Measurements from ENCODE around the gene PRLR.

Gene PRLR

DNA sequence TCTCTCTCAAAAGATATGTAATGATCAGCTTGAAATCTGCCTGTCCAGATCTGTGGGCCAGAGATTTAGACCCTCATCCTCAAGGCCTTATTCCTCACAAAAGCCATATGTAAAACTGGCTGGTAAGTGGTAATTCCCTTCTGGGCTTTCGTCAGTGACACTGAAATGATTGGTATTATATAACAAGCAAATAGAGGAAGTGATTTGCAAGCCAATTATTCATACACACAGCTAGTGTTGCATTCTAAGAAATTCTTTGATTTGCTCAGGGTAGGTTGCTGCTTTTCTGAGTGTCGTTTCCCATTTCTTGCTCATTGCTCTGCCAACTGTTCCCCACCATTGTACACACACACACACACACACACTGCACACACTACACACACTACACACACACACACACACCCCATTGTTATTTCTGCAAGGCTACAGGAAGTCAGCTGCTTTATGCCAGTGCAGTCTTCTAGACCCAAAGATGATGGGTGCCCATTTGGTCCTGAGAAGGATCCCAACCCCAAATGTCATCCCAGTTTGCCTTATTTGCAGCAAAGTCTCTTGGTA lies 76.8 kb downstream of the PRLR start:
- Histone ChIP-seq H3K4me3 (no peak overlapping the region), H3K27me3 (ENCODE audit: low read depth) (no peaks in the 10 kb centered on the region), H3K36me3 (replicated peaks) (no peaks in the 10 kb centered on the region), H3K9me3 (no peaks in the 10 kb centered on the region), H3K4me1 (no peaks in the 10 kb centered on the region)
- DNase-seq (ENCODE audit: low spot score in 2 of 2), result no peak
- in situ Hi-C loops (cut with MboI; ENCODE audit: low sequenced_read_pairs), result no loop called here

DNA sequence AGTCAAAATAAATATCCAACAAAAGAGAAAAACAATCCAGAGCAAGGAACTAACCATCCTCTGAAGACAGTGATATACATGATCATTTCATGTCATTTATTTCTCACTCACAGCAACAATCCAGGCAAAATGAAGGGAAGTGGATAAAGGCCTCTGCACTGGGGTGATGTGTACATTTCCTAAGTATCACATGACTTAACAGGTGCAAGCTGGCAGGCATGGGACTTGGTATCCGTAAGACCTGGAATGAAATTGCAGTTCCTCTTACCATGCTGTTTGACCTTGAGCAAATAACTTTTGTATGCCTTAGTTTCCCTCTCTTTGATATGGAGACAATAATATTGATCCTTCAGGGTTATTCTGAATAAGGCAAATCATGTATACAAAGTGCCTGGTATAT lies 77.6 kb downstream of the PRLR start:
- no peaks in the 10 kb centered on the region for H3K4me1 ChIP-seq
- no peak overlapping the region for H3K4me3 ChIP-seq
- no peaks in the 10 kb centered on the region for H3K27me3 ChIP-seq (ENCODE audit: low read depth)
- no peaks in the 10 kb centered on the region for H3K9me3 ChIP-seq
- in situ Hi-C loops (cut with MboI; ENCODE audit: low sequenced_read_pairs), result no loop called here
- no peaks in the 10 kb centered on the region for H3K36me3 ChIP-seq (replicated peaks)
- DNase-seq (ENCODE audit: low spot score in 2 of 2), result no peak

DNA sequence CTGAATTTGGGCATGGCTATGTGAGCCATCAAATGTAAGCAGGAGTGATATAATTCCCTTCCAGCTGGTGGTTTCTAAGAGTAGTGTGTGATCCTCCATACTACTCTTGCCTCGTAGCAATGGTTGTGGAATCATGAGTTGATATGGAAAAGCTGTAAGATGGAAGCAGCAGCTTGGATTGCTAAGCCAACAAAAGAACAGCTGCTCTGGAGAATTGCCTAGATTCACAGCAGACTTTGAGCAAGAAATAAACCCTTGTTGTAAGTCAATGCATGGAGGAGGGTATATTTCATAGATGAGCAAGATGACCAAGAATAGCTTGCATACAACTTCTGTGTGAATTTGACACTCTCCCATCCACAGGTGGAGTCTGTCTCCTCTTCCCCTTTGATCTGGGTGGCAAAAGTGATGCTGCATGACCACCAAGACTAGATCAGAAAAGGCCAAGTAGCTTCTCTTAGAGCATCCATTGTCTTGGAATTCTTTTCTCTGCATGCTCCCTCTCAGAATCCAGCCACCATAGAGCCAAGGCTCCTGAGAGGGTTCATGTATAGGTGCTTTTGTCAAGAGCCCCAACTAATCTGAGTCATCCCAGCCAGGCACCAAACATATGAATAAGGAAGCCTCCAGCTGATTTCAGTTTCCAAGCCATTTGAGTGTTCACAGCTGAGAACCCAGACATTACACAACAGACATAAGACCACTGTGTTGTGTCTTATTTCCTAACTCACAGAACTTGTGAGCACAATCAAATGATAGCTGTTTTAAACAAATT lies 79.0 kb downstream of the PRLR start:
- DNase-seq (ENCODE audit: low spot score in 2 of 2), result no peak
- H3K36me3 ChIP-seq (replicated peaks), result no peaks in the 10 kb centered on the region
- no peak overlapping the region for H3K4me3 ChIP-seq
- H3K9me3 ChIP-seq, result no peaks in the 10 kb centered on the region
- no peaks in the 10 kb centered on the region for H3K27me3 ChIP-seq (ENCODE audit: low read depth)
- in situ Hi-C loops (cut with MboI; ENCODE audit: low sequenced_read_pairs), result no loop called here
- peaks cover under 1% of the 10 kb centered on the region; the same call in 1 of the 2 replicates for H3K4me1 ChIP-seq

DNA sequence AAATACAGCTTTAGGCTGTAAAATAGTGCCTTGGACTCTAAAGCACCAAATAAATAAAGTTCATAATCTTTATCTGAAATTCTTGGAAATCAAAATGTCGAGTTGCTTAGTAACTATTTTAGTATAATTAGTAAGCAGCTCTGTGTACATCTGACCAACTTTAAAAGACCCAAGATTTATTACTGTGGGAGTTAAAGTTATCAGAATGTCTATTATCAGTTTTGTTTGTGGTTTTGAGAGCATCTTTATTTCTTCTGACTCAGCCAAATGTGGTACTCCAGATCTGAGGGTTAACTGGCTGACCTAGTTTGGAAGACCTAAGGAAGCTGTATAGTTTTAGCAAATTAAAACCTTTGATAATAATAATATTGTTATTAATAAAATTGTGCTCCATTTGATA lies 81.2 kb downstream of the PRLR start:
- Histone ChIP-seq H3K9me3 (no peaks in the 10 kb centered on the region), H3K27me3 (ENCODE audit: low read depth) (no peaks in the 10 kb centered on the region), H3K4me3 (no peak overlapping the region), H3K4me1 (peaks cover 7% of the 10 kb centered on the region), H3K36me3 (replicated peaks) (no peaks in the 10 kb centered on the region)
- DNase-seq (ENCODE audit: low spot score in 2 of 2), result no peak
- in situ Hi-C loops (cut with MboI; ENCODE audit: low sequenced_read_pairs), result no loop called here

DNA sequence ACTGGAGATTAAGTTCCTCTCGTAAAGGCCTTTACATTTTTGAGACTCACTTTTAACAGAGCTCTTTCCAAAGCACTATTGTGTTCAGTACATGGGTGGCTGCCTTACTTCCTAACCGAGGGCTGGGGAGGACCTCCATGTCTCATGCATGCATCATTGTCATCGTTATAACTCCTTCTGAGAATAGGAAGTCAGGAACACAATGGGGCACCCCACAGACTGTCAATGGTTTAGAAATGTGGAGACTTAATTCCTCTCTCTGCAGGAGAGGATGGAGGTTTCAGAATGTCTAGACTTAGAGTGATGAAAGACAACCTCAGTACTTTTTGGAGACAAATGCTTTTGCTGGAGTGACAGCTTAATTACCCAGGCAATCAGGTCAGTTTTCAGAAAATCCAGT lies 83.9 kb downstream of the PRLR start:
- in situ Hi-C loops (cut with MboI; ENCODE audit: low sequenced_read_pairs), result no loop called here

DNA sequence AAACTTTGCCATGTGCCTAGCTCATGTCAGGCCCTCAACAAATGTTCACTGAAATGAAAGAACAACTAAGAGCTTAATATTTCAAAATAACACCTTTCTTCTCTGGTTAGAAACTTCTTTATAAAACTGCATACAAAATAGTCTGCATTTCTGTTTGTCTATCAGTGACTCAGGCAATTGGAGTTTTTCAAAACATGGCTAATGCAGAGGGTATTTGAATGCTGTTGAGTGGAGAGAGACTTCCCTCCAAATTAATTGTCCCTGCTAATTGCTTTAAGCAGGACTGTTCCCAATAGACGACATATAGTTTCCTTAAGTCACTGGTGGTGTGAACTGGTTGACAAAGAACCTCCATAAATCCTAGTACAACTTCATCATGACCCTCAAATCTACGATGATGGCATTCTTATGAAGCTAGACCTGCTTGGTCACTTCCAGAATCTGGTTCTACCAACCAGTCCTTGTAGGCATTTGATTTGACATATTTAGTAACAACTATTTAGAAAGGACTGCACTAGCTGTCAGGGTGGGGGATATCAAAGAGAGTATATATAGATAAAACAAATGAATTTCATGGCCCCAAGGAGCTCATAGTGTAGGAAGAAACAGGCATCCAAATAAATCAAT lies 84.5 kb downstream of the PRLR start:
- H3K27me3 ChIP-seq (ENCODE audit: low read depth), result no peaks in the 10 kb centered on the region
- no peak for DNase-seq (ENCODE audit: low spot score in 2 of 2)
- no peak overlapping the region for H3K4me3 ChIP-seq
- no peaks in the 10 kb centered on the region for H3K9me3 ChIP-seq
- peaks cover 7% of the 10 kb centered on the region for H3K4me1 ChIP-seq
- in situ Hi-C loops (cut with MboI; ENCODE audit: low sequenced_read_pairs), result no loop called here
- H3K36me3 ChIP-seq (replicated peaks), result no peaks in the 10 kb centered on the region

More for the DNA sequence above, 83.9 kb downstream of the PRLR start:
- Histone ChIP-seq H3K9me3 (no peaks in the 10 kb centered on the region), H3K36me3 (replicated peaks) (no peaks in the 10 kb centered on the region), H3K4me3 (no peak overlapping the region), H3K27me3 (ENCODE audit: low read depth) (no peaks in the 10 kb centered on the region), H3K4me1 (peaks cover 7% of the 10 kb centered on the region)
- peak; percentile 15 to 30 for DNase-seq (ENCODE audit: low spot score in 2 of 2)

DNA sequence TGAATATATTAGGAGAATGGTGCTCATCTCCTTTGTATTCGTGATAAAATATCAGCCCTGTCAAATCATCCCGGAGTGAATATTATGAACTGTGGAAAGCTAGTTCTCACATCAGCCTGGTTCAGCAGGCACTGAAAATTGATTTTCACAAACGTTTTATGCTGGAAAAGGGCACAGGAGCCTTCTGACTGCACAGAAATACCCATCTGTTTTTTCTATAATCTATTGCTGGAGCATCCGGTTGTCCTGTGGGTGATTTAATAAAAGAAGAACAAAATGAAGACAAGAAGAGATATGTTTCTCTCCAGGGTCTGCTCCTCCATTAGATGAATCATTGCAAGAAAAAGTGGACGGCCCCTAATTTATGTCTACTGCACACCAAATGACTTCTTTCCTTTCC lies 85.3 kb downstream of the PRLR start:
- Histone ChIP-seq H3K36me3 (replicated peaks) (no peaks in the 10 kb centered on the region), H3K4me3 (no peak overlapping the region), H3K27me3 (ENCODE audit: low read depth) (no peaks in the 10 kb centered on the region), H3K9me3 (no peaks in the 10 kb centered on the region), H3K4me1 (peaks cover 7% of the 10 kb centered on the region)
- in situ Hi-C loops (cut with MboI; ENCODE audit: low sequenced_read_pairs), result no loop called here
- DNase-seq (ENCODE audit: low spot score in 2 of 2), result no peak

DNA sequence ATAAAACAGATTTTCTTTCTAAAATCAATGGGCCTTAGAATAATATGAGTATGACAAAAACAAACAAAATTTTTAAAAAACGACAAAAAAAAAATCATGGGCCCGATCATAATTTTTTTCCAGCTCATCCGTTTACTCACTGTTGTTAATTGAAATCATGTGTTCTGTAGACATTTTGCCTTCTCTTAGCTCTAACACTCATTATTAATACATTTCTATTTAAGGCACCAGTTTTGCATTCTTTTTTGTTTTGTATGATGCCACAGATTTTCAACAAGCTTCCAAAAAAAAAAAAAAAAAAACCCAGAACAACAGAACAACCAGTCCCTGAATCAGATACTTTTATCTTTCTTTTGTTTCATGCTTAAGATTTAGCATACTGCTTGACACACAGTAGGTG lies 86.4 kb downstream of the PRLR start:
- in situ Hi-C loops (cut with MboI; ENCODE audit: low sequenced_read_pairs), result no loop called here
- H3K36me3 ChIP-seq (replicated peaks), result no peaks in the 10 kb centered on the region
- DNase-seq (ENCODE audit: low spot score in 2 of 2), result no peak
- peaks cover 7% of the 10 kb centered on the region for H3K4me1 ChIP-seq
- H3K9me3 ChIP-seq, result no peaks in the 10 kb centered on the region
- no peaks in the 10 kb centered on the region for H3K27me3 ChIP-seq (ENCODE audit: low read depth)
- no peak overlapping the region for H3K4me3 ChIP-seq

DNA sequence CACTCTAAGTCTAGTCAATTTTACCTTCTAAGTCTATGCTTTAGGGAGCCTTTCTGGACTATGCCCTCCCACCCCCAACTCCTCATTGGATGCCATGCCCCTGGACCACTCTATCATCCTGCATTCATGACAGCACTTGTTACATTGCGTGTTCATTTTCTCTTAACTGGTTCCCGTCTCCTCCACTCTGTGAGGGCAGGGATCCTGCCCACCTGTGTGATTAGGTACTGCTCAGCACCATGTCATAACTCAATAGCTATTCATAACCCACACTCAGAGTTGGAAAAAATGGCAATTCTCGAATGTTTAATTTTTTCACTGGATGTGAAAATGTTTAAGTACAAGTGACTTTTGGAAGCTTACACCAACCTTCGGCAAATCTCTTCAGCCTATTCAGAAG lies 88.5 kb downstream of the PRLR start:
- in situ Hi-C loops (cut with MboI; ENCODE audit: low sequenced_read_pairs), result no loop called here
- Histone ChIP-seq H3K4me3 (no peak overlapping the region), H3K27me3 (ENCODE audit: low read depth) (no peaks in the 10 kb centered on the region), H3K36me3 (replicated peaks) (no peaks in the 10 kb centered on the region), H3K9me3 (no peaks in the 10 kb centered on the region), H3K4me1 (peaks cover 7% of the 10 kb centered on the region)
- no peak for DNase-seq (ENCODE audit: low spot score in 2 of 2)

DNA sequence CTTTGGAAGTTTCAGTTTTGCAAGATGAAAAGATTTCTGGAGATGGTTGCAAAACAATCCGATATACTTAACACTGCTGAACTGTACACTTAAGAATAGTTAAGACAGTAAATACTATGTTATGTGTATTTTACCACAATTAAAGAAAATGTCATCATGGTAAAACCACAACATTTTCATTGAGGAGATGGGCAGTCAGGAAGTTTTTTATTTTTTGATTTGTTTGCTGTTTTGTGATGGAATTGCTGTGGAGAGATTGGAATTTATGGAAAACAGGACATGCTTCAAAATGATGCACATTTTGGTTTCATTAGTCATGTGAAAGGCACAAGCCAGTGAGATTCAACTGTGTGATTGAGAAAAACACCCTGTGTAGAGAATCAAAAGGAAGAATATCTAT lies 92.1 kb downstream of the PRLR start:
- Histone ChIP-seq H3K9me3 (no peaks in the 10 kb centered on the region), H3K27me3 (ENCODE audit: low read depth) (no peaks in the 10 kb centered on the region), H3K4me3 (no peak overlapping the region), H3K4me1 (no peaks in the 10 kb centered on the region), H3K36me3 (replicated peaks) (no peaks in the 10 kb centered on the region)
- no peak for DNase-seq (ENCODE audit: low spot score in 2 of 2)
- in situ Hi-C loops (cut with MboI; ENCODE audit: low sequenced_read_pairs), result no loop called here

DNA sequence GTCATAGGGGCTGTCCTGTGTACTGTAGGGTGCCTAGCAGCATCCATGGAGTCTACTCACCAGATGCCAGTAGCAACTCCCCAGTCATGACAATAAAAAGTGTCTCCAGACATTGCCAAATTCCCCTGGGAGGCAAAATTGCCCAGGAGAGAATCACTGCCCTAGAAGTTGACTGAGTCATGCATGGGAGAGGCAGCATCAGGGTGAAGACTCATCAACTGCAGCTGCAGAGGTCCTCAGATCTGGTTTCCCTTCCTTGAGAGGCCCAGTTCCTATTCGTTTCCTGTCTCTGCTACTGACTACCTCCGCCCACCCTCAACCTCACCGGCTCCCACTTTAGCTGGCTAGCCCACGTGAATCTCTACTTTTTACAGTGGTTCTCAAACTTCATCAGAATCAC lies 93.9 kb downstream of the PRLR start:
- H3K27me3 ChIP-seq (ENCODE audit: low read depth), result no peaks in the 10 kb centered on the region
- no peak overlapping the region for H3K4me3 ChIP-seq
- H3K4me1 ChIP-seq, result no peaks in the 10 kb centered on the region
- in situ Hi-C loops (cut with MboI; ENCODE audit: low sequenced_read_pairs), result no loop called here
- no peak for DNase-seq (ENCODE audit: low spot score in 2 of 2)
- no peaks in the 10 kb centered on the region for H3K36me3 ChIP-seq (replicated peaks)
- H3K9me3 ChIP-seq, result no peaks in the 10 kb centered on the region

DNA sequence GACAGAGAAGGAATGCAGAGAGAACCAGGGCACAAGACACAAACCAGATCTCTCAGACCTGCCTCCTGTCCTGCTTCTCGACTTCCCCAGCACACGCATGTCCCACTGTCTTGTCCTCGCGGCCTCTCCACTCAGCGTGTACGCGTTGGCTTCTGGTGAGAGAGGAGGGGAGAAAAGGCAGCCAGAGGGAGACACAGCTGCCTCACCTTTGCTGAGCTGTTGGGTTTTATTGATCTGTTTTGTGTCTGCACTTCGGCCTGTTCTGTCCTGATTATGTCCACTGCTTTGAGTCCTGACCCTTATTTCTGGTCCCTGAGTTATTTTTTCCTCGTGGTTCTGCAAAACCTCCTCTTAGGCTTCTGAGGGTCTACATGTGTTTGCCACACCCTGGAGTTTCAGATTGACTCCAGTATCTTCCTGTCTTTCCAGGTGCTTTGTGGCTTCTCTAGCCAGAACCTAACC lies 95.0 kb downstream of the PRLR start:
- Histone ChIP-seq H3K4me1 (no peaks in the 10 kb centered on the region), H3K36me3 (replicated peaks) (no peaks in the 10 kb centered on the region), H3K4me3 (no peak overlapping the region), H3K9me3 (no peaks in the 10 kb centered on the region), H3K27me3 (ENCODE audit: low read depth) (no peaks in the 10 kb centered on the region)
- no peak for DNase-seq (ENCODE audit: low spot score in 2 of 2)
- in situ Hi-C loops (cut with MboI; ENCODE audit: low sequenced_read_pairs), result no loop called here

DNA sequence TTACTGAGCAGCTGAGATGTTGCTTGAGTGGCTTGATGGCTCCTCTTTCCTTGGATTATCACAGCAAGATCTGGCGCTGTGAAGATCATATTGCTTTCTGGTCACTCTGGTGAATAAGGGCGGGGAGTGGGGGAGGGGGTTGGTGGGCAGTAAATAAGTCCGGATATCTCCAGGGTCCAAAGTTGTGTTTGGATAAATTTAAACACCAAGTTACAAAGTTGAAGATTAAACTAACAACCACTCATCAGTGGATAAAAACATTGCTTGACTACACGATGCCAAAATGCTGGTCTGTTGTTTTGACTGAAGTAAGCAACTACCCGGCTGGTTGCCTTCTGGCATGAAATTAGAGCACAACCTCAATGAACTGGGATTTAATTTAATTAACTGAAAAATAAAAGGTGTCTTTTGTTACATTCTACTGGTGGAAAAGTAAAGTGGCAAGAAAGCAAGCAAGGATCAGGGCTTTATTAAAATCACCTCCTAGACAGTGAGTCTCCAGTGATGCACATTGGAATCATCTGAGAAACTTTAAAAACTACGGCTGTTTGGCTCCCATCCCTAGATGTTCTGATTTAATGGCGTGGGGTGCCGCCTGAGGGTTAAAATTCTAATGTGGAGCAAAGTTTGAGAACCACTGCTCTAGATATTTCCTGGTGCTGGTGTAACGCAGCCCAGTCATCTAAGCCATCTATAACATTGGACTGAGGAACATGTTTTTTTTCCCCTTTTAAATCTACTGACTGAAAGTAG lies 95.8 kb downstream of the PRLR start:
- Histone ChIP-seq H3K4me3 (no peak overlapping the region), H3K4me1 (no peaks in the 10 kb centered on the region), H3K9me3 (no peaks in the 10 kb centered on the region), H3K36me3 (replicated peaks) (no peaks in the 10 kb centered on the region), H3K27me3 (ENCODE audit: low read depth) (no peaks in the 10 kb centered on the region)
- DNase-seq (ENCODE audit: low spot score in 2 of 2), result no peak
- in situ Hi-C loops (cut with MboI; ENCODE audit: low sequenced_read_pairs), result no loop called here

DNA sequence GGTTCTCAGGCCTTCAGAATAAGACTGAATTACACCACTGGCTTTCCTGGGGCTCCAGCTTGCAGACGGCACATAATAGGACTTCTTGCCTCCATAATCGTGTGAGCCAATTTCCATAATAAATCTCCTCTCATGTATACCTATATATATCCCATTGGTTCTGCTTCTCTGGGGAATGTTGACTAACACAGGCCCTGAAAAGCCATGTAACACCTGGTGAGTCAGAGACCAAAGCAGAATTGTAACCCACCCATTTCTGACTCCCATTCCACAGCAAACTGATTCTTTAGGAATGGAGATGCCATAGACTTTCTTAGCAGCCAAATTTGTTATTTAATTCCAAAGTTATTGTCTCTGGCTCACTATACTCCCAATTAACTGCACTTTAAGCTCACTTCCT lies 97.1 kb downstream of the PRLR start:
- no peaks in the 10 kb centered on the region for H3K9me3 ChIP-seq
- H3K4me1 ChIP-seq, result no peaks in the 10 kb centered on the region
- H3K4me3 ChIP-seq, result no peak overlapping the region
- in situ Hi-C loops (cut with MboI; ENCODE audit: low sequenced_read_pairs), result no loop called here
- H3K27me3 ChIP-seq (ENCODE audit: low read depth), result no peaks in the 10 kb centered on the region
- DNase-seq (ENCODE audit: low spot score in 2 of 2), result no peak
- no peaks in the 10 kb centered on the region for H3K36me3 ChIP-seq (replicated peaks)
